Fibroblast of peridontal ligament (primary cell): ENCODE measurements around the gene SLC26A1.
"Not testable (repeated sequence)": the region's sequence is repeated elsewhere in the genome, so short reads cannot be mapped to it uniquely, and the experiment has no call there.

ENCODE experiments used
- DNase-seq: peaks from one replicate; pipeline ENCODE4 v3.0.0-alpha.2; 2010; ENCODE audit errors: extremely low read depth

Gene SLC26A1

DNA sequence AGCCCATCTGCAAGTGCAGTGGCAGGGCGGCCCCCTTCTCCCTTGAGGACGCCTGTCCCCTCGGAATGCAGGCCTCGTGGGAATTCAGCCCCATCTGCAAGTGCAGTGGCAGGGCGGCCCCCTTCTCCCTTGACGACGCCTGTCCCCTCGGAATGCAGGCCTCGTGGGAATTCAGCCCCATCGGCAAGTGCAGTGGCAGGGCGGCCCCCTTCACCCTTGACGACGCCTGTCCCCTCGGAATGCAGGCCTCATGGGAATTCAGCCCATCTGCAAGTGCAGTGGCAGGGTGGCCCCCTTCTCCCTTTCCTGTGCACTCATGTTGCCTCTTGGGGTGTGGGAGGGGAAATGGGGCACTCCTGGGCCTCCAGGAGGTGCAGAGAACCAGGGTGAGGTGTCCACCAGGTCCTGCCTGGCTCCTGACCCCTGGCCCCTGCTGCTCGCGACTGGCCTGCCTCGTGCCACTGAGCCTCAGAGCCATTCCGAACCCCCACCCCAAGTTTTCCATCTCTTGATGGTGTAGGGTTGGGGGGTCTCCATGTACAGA, 6.8 kb upstream of the SLC26A1 start:
- DNase-seq, result no peak

DNA sequence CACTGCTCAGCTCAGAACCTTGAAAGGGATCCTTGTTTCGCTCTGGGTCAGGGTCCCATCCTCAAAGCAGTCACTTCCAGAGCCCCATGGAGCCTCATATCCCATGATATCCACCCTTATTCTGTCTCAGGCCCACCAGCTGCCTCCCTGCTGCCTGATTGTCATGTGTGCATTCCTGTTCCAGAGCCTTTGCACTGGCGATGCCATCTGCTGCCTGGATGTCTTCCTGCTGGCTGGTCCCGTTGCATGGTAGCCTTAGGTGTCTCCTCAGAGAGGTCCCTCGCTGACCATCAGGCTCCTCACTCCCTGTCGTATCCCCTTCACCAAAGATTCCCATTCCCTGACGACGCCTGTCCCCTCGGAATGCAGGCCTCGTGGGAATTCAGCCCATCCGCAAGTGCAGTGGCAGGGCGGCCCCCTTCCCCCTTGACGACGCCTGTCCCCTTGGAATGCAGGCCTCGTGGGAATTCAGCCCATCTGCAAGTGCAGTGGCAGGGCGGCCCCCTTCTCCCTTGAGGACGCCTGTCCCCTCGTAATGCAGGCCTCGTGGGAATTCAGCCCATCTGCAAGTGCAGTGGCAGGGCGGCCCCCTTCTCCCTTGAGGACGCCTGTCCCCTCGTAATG, 6.1 kb upstream of the SLC26A1 start:
- not testable (repeated sequence) for DNase-seq

DNA sequence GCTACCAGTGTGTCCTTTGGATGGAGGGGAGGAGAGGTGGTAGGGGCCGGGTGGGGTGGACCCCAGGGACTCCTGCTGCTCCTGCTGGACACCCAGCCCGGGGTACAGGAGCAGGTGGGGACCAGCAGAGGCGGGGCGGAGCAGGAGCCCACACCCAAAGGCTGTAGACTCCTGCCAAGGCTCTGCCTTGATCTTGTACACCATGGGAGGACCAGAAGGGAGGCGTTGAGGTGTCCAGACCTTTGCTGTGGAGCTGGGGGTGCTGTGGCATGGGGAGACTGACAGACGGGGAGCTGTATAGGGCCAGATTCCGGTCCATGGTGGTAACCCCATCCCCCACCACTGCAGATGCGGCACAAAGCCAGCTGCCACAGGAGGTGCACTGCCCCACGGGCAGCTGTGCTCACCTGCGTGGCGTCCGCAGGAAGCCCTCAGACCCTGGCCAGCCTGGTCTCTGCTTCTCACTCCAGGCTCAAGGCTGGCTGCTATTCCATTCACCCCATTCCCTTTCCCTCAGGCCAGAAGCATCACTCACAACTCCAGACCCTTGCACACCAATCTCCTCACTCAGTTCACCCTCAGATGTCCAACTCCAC, 5.0 kb upstream of the SLC26A1 start:
- DNase-seq, result no peak

DNA sequence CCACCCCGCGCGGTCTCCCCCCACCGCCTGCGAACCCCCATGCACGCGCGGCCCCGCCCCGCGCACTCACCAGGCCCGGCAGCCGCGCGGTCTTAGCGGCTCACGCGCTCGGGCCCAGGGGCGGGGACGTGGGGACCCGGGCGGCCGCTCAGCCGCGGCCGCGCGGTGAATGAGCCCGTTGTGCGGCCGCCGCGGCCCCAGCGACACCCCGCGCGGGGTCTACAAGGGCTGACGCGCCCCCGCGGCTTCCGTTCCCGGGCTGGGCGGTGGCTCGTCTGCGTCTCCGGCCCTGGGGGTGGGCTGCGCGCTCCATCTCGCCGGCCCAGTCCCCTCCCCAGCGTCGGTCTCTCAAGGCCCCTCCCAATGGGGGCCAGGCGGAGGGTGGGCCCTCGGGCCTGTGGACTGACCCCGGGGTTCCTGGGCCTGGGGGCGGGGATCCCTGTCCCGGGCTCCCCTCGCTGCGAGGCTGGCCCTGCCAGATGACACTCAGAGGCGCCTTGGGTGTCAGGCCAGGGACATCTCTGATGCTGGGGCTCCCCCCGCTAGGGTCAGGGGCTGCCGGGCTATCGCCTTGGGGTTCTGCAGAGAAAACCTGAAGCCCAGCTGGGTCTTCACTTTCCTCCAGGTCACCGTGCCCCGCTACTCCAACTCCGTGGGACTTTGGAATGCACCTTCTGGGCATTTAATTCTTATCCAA, 4.3 kb upstream of the SLC26A1 start:
- no peak for DNase-seq

- no peak for DNase-seq
These were observed 3.8 kb upstream of the SLC26A1 start for GRCh38 chr4:996997-997374.

- no peak for DNase-seq
These were observed 3.1 kb upstream of the SLC26A1 start for GRCh38 chr4:996030-996996.

DNA sequence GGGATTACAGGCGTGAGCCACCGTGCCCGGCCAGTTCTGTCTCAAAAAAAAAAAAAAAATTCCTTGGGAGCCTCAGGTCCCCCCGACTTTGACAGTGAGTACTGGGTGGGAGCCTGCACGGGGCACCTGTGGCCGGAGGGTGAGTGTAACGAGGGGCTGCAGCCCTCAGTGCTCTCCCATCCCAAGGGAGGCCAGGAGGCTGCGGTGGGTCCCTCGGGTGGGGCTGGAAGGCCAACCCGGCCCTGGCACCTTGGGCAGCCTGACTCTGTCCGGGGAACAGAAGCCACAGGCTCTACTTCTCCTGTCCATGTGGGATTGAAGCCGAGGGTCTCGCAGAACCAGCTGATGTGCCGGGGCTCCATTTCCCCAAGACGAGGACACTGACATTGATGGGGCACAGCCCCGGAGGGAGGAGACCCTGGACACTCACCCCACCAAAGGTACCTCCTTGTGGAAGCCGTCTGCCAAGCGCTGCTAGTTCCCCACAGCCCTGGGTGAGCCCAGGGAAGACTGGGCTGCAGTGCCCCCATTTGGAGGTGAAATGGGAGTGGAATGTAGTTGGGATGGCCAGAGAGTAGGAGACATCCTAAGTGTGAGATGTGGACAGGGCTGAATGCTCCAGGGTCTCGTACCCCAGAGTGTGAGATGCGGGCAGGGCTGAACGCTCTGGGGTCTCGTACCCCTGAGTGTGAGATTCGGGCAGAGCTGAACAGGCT, 2.3 kb upstream of the SLC26A1 start:
- no peak for DNase-seq

- no peak for DNase-seq
These were observed 700 bp downstream of the SLC26A1 start for GRCh38 chr4:992297-993110.

- no peak for DNase-seq
These were observed 1.5 kb downstream of the SLC26A1 start for GRCh38 chr4:991451-992296.

DNA sequence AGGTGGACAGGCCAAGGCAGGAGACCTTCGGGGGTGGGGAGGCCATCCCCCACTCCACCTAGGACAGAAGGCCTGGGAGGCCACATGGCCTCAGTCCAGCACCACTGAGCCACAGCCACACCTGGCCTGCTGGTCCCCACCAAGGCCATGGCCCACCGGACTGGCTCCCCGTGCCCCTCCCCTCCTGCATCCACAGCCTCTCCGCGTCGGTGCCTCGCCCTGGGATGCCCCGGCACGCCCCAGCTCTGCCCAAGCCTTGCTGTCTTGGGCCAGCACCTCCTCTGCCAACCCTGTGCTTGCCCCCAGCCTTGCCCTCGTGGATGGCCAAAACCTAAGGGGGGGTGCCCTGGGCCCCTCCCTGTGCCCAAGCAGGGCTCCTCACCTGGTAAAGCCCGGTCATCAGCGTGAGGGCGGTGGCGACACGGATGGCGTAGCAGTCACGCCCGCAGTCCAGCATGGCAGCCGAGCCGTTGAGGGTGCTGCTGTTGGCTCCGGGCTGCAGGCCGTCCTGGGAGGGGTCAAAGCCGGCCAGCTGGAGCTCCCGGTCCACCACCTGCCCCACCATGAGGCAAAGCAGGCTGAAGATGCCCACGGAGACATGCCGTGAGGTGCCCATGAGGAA, 2.3 kb downstream of the SLC26A1 start:
- DNase-seq, result no peak

DNA sequence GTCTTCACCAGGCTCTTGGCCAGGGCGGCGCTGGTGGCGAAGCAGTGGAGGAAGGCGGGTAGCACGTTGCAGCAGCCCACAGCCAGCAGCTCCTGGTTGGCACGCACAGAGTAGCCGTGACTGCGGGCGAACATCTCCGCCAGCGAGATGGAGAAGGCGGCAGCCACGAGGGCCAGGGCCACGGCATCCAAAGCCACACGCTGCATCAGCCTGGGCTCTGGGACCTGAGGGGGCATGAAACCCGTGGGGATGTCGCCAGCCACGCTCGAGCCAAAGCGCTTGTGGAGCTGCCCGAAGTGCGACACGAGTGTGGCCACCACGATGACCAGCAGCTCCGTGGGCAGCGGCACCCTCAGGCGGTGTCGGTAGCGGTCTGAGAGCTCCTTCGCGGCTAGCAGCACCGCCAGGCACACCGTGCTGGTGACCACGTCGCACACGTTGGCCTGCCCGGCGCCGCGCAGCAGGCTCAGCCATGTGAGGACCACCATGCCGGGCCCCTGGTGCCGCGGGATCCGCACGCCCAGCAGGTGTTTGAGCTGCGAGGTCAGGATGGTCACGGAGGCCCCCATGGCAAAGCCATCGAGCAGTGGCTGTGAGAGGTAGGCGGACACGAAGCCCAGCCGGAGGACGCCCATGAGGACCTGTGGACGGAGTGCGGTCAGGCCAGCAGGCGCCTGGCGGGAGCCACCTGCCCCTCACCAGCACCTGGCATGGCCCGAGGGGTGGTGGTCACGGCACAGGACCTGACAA, 3.3 kb downstream of the SLC26A1 start:
- DNase-seq, result no peak

GRCh38 chr4:988726-989721, 4.2 kb downstream of the SLC26A1 start:
- DNase-seq, result no peak

DNA sequence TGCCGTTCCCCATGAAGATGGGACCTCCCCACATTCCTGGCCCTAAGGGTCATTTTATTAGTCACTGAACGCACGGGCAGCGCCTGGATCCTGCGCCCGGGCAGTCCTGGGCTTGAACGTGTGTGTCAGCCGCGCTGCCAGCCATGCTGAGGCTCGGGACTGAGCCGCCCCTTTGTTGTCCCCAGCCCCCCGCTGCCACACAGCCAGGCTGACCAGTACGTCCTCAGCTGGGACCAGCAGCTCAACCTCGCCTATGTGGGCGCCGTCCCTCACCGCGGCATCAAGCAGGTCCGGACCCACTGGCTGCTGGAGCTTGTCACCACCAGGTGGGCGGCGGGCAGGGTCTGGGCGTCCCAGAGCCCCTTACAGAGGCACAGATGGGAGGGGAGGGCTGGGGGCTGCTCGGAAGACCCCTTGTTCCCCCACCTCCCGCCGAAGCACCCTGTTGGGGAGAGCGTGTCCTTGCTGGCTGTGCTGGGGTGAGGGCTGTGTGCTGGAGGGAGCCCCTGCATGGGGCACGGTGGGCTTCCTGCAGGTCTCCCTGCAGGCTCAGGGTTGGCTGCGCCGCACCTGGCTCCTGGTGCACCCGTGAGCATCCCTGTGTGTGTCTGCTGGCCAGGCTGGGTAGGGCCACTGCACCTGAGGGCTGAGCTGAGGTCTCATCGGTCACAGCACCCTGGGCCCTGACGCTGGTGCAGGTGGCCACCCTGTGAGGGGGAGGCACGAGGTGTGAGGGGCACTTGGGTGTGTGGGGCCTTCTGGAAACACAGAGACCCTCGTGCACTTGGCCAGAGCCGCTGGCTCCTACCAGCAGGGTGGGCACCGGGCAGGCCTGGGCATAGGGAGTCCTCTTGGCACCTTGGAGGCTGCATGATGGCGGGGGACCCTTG, 5.3 kb downstream of the SLC26A1 start:
- DNase-seq, result peak; percentile 35

- peak; percentile 45 for DNase-seq
These were observed 6.2 kb downstream of the SLC26A1 start, which contains the start of gene IDUA for GRCh38 chr4:986879-987623. Gene IDUA, plus strand, starts transcription at chr4:987044. Its CDS starts 41 bp downstream, at chr4:987085.

DNA sequence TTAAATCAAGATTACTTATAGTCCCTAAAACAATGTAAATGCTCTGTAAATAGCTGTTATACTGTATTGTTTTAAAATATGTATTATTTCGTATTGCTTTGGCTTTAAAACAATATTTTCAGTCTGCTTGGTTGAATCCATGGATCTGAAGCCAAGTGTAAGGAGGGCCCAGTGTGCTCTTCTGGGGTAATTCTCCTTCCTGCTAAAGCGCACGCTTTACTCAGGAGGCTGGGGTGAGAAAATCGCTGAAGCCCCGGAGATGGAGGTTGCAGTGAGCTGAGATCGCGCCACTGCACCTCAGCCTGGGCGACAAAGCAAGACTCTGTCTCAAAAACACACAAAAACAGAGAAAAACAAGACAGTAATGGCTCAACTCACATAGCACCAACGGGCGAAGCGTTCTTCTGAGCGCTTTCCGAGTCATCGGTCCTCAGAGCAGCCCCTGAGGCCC, 6.8 kb downstream of the SLC26A1 start:
- peak; percentile 27 for DNase-seq
